Measurements from ENCODE around the gene AHI1.

AHI1 gene

GRCh38 chr6:135304883-135305282 lies 192.7 kb downstream of the AHI1 start:
- DNase-seq (ENCODE audit: low read depth in 1 of 2, low spot score in 1 of 2): no peak

GRCh38 chr6:135301304-135301703 lies 196.2 kb downstream of the AHI1 start:
- DNase-seq (ENCODE audit: low read depth in 1 of 2, low spot score in 1 of 2): no peak

GRCh38 chr6:135300576-135300975 lies 197.0 kb downstream of the AHI1 start:
- no peak for DNase-seq (ENCODE audit: low read depth in 1 of 2, low spot score in 1 of 2)

- no peak for DNase-seq (ENCODE audit: low read depth in 1 of 2, low spot score in 1 of 2)
These were observed 198.3 kb downstream of the AHI1 start for GRCh38 chr6:135299256-135299655.

DNA sequence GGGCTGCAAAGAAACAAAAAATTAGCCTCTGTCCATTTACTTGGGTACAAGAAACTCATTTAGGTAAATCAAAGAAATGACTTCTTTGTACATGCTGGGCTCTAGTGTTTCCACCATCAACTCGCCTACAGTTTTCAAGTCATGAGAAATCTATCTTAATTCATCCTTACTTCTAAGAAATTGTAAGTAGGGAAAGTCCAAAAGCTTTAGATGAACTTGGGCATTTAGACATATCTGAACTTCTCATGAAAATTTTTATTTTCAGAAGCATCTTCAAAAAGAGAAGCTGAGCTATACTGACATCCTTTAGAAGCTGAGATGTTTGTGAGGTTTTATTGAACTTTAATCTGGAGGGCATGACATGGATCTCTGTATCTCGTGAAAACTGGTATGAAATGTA lies 199.1 kb downstream of the AHI1 start:
- no peak for DNase-seq (ENCODE audit: low read depth in 1 of 2, low spot score in 1 of 2)

- DNase-seq (ENCODE audit: low read depth in 1 of 2, low spot score in 1 of 2): no peak
These were observed 200.8 kb downstream of the AHI1 start for GRCh38 chr6:135296715-135297114.

GRCh38 chr6:135295085-135295484 lies 202.5 kb downstream of the AHI1 start:
- no peak for DNase-seq (ENCODE audit: low read depth in 1 of 2, low spot score in 1 of 2)

DNA sequence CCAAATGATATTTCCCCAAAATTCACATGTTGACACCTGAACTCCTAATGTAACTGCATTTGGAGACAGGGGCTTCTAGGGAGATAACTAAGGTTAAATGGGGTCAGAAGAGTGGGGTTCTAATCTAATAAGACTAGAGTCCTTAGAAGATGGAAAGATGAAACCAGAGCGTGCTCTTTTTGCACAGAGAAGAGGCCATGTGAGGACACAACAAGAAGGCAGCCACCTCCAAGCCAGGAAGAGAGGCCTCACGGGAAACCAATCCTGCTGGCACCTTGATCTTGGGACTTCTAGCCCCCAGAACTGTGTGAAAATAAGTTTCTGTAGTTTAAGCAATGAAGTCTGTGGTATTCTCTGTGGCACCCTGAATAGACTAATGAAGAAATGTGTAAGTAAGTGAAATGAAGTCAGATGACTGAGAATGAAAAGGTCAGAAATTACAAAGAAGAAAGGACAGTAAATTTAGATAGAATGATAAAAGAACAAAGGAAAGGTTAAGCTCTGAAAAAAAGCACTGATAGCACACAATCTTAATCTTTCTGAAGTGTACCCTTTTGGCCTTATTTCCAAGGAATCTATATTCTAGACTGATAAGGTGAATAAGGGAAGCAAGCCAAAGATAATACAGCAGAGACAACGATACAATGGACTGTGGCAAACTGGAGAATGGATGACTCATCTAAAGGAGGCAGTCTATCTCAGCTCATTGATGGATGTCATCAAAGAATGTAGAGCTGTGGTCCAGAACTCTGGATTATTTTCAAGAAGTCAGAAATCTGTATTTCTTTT lies 206.1 kb downstream of the AHI1 start:
- no peak for DNase-seq (ENCODE audit: low read depth in 1 of 2, low spot score in 1 of 2)

- no peak for DNase-seq (ENCODE audit: low read depth in 1 of 2, low spot score in 1 of 2)
These were observed 207.7 kb downstream of the AHI1 start for GRCh38 chr6:135289816-135290215.

- DNase-seq (ENCODE audit: low read depth in 1 of 2, low spot score in 1 of 2): no peak
These were observed 210.5 kb downstream of the AHI1 start for GRCh38 chr6:135286962-135287538.

DNA sequence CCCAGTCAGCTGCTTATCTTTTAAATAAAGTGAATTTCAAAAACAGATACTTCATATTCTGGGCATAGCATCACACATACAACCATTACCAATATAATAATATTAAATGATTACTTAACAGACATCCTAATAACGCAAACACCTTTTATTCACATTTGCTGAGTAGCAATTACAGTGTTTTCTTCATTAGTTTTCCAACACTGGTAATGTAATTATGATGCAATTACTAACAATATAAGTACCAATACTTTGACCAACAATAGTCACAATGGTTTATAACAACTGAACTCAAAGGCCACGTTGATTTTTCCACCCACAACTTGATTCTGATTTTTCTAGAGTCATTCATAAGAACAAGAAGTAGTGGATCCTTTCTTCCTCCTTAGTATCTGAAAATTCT lies 212.4 kb downstream of the AHI1 start:
- no peak for DNase-seq (ENCODE audit: low read depth in 1 of 2, low spot score in 1 of 2)

- DNase-seq (ENCODE audit: low read depth in 1 of 2, low spot score in 1 of 2): no peak
These were observed 213.6 kb downstream of the AHI1 start for GRCh38 chr6:135283926-135284325.

DNA sequence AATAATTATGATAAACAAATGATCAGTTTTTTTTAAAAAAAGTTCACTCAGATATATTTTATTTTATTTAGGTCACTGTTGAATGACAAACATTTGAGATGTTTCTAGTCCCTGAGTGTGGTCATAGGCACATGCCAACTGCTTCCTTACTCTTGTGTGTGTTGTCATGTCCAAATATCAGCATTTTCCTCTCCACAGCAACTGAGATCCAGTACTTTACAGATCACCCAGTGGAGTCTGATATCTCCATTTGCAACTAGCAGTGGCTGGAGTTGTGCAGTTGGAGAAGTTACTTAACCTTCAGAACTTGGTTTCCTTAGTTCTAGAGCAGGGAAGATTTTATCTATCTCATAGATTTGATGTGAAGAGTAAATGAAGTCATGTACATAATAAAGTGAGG lies 215.1 kb downstream of the AHI1 start:
- DNase-seq (ENCODE audit: low read depth in 1 of 2, low spot score in 1 of 2): no peak

DNA sequence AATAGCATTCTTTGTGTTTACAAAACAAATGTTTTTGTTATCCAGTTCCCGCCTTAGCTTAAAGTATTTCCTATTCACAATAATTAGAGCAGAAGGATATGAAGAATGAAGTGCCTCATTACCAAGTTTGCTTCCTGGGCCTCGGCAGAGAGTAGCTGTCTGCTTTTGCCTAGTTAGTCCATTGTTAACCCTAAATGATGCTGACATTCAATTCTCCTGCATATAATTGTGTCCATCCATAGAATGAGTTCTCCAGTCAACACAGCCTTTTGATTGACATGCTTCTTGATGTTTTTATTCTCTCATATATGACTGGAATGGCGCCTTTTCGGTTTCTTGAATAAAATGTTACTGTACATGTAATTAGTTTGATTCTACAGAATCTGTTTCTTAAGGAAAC lies 215.6 kb downstream of the AHI1 start:
- no peak for DNase-seq (ENCODE audit: low read depth in 1 of 2, low spot score in 1 of 2)

DNA sequence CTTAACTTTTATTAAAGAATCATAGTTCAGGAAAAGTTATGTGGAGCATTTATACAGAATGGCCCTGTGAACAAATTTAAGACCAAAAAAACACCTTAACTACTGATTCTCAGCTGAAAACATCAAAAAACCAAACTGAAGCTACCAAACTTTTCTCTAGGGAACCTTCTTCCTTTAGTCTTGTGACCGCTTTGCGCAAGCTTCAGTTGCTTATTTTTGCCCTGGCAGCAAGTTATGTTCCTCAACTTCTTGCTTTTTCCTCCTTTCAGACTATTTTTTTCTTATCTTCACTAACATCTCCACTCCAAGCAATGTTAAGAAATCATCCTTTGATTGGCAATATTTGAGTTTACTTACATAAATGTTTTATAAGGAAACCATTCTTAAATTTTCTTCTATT lies 216.3 kb downstream of the AHI1 start:
- DNase-seq (ENCODE audit: low read depth in 1 of 2, low spot score in 1 of 2): no peak

DNA sequence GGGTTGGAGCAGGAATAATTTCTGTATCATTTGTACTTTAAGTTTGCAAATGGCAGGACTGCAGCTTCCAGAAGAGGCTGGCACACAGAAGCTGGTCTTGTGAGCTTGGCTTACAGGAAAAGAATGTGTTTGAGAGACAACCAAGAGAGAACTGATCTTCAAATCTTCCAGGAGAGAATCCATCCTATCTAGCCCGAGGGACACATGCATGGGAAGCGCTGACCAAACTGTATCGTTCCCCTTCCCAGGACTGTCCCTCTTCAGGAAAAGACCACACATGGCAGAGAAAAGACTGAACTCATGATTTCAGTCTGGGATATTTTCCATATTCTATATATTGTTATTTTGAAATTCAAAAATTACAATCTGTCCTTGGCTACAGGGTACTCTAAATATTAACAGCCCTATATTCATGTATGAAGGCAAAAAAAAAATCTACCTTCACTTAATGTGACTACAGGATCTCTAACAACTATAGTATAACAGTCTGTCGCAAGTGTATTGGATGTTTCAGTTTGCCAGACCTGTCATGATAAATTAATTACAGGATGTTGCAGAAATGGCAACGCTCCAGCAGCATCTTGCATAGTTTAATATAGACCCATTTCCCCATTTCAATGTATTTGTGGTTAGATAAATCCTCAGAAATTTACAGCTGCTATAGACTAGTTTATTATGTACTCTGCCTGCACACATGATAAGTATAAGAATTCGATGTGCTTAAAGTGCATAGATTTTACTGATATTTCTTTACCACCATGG lies 217.0 kb downstream of the AHI1 start:
- DNase-seq (ENCODE audit: low read depth in 1 of 2, low spot score in 1 of 2): no peak

GRCh38 chr6:135277422-135277821 lies 220.1 kb downstream of the AHI1 start:
- no peak for DNase-seq (ENCODE audit: low read depth in 1 of 2, low spot score in 1 of 2)

DNA sequence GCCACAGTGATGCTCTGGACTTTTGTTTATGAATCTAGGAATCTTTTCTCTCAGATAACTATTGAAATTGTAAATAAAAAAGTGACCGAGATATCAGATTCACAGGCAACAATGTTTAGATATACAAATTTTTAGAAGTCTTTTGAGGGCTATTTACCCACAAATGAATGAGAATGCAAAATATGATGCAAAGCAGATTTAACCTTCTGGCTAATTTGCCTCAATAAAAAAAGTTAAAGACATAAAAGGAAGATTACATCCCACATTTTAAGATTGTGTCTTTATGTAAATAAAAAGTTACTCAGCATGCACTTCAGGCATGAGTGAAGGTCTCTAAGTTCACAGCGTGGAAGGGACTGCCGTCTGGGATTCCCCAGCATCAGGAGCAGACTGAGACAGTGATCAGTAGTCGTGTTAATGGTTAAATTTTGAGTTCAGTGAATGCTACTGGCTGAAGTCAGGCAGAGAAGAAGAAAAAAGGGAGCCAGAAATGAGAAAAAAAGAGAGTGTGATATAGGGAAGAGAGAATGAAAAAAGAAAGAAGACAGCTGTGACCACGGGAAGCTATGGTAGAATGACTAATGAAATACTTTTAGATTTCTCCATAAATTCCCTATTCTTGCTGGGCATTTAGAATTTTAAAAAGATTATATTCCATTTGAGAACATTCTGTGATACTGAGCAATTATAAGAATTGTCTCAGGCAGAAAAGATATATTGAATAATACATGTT lies 222.8 kb downstream of the AHI1 start:
- DNase-seq (ENCODE audit: low read depth in 1 of 2, low spot score in 1 of 2): no peak

DNA sequence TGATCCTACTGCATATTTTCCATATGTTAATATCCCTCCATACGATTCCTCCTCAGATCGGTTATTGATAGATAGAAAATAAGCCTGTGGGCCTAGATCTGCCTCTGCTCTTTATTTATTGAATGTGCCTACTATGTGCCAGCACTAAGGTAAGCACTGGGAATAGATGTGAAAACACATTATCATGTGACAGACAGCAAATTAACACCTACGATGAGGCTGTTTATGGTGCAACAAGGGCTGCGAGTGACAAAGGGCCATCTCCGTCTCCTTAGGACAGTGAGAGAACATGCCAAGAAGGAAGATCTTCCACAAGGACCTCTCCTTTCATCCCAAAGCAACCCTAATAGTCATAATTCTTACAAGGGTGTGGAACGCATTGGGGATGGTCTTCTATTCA lies 225.9 kb downstream of the AHI1 start:
- no peak for DNase-seq (ENCODE audit: low read depth in 1 of 2, low spot score in 1 of 2)

- no peak for DNase-seq (ENCODE audit: low read depth in 1 of 2, low spot score in 1 of 2)
These were observed 226.6 kb downstream of the AHI1 start for GRCh38 chr6:135270676-135271536.

DNA sequence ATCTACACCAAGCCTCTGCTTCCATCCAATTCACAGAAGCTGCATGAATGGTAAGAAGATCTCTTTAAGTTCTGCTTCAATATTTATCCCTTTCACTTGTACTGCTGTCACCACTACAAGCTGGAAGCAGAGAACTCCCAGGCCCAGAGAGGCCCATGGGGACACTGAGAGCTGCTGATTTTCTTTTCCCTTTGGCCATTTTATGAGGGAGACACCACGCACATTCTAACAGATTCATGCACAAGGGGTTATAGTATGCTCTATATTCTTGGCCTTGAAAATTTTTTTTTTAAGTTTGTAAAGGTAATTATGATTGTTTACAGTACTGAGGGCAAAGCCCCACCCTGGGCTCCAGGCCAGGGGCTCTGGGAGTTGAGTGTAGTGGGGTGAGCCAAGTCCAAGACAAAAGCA lies 228.1 kb downstream of the AHI1 start:
- DNase-seq (ENCODE audit: low read depth in 1 of 2, low spot score in 1 of 2): no peak
